Retina (tissue), 1 donor: ENCODE measurements around the gene VGLL1.

Source experiments
- DNase-seq: peaks from one replicate; pipeline ENCODE4 v3.0.0-alpha.2; 2016

The VGLL1 gene

DNA sequence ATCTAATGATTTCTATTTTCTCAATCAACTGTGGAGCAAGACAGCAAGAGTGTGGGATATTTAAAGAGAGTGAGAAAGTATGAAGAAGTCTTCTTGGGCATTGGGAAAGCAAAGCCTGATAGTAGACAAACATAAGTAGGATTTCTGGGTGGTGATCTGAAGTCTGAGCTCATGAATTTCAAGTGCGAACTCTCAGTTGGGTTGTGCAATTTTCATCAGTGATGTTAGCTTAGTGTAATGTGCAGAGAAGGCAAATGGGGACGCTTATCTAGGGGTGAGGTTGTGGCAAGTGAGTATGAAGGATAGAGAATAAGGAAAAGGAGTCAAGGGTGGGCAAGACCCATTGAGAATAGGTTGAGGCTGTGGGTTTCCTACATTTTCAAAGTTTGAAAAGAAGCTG is 23.7 kb downstream of the VGLL1 start:
- no peak for DNase-seq

DNA sequence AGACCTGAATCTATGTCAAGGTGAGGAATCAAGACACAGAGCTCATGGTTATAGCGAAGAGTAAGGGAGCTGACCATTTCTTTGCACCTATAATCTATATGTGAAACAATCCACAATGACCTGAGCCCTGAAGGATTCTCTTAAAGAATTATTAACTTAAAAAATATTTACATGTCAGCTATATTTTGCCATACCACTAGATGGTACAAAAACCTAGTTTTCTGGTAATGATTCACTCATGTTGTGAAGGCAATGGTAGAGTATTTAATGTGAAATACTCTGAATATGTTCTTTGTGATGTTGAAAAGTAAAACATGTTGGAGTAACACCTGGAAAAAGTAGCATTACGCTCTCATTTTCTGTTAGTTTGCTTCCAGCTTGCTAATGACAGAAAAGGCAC is 40.0 kb downstream of the VGLL1 start:
- no peak for DNase-seq

- DNase-seq, result no peak
These were observed 42.5 kb downstream of the VGLL1 start for GRCh38 chrX:136574548-136574947.

DNA sequence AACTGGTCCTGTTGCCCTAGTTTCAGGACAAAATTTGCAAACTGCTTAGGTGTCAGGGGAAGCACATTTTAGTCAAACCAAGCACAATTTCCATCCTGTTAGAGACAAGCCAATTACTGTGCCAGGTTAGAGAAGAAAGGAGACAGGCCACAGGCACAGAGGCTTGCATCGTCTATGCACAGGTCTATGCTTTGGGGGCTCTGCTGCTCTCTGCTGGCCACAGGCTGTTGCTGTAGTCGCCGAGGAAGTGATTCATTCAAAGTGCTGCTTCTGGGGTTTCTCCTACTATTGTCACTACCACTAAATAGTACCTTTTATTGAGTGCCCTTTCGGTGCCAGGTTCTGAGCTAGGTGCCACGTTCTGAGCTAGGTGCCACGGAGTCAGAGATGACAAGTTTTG is 45.5 kb downstream of the VGLL1 start:
- DNase-seq, result peak; percentile 30

DNA sequence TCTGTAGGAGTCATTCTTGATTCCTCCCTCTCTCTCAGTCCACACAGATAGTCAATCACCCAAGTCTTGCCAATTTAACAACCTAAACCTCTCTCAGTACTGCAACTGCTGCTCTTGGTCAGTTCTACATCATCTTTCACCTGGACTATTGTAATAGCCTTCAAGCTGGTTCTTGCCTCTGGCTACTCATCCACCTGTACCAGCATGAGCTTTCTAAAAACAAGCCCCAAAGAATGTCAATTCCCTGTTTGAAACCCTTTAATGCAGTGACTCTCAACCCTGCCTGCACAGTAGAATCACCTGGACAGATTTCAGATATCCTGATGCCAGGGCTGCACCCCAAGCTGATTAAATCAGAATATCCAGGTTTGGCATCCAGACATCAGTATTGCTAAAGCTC is 48.3 kb downstream of the VGLL1 start:
- DNase-seq, result no peak

DNA sequence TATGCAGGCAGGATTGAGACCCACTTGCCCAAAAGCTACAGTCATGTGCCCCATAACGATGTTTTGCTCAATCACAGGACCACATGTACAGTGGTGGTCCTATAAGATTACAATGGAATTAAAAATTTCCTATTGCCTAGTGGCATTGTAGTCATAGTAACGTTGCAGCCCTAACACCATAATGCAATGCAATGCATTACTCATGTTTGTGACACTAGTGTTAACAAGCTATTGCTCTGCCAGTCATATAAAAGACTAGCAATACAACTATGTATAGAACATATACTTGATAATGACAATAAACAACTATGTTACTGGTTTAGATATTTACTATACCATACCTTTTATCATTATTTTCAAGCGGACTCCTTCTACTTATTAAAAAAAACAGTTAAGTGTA is 50.6 kb downstream of the VGLL1 start:
- no peak for DNase-seq

GRCh38 chrX:136584545-136584944 is 52.5 kb downstream of the VGLL1 start:
- DNase-seq, result no peak

- no peak for DNase-seq
These were observed 53.2 kb downstream of the VGLL1 start for GRCh38 chrX:136585262-136585661.

- no peak for DNase-seq
These were observed 53.9 kb downstream of the VGLL1 start for GRCh38 chrX:136585960-136586359.

- DNase-seq, result no peak
These were observed 54.4 kb downstream of the VGLL1 start for GRCh38 chrX:136586386-136586785.

- no peak for DNase-seq
These were observed 55.5 kb downstream of the VGLL1 start for GRCh38 chrX:136587532-136587931.

GRCh38 chrX:136588036-136588435 is 56.0 kb downstream of the VGLL1 start:
- DNase-seq, result no peak

GRCh38 chrX:136589966-136590365 is 58.0 kb downstream of the VGLL1 start:
- DNase-seq, result no peak

- DNase-seq, result no peak
These were observed 65.3 kb downstream of the VGLL1 start for GRCh38 chrX:136597356-136597755.

DNA sequence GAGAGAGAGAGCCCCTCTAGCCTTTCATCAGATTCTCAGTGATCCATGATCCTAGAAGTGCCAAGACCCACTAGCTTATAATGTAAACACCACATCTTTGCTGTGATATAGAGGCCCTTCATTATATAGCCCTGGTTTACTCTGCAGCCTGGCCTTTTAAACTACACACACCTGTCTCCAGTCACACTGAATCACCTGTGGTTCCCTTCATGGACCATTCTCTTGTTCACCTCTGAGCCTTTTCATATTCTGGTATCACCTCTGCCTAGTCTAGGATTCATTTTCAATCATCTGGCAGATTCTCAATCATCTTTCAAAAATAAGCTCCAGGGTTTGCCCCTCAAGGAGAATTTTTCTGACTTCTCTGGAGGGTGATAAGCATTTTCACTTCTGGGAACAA is 65.9 kb downstream of the VGLL1 start:
- no peak for DNase-seq

GRCh38 chrX:136598631-136599030 is 66.6 kb downstream of the VGLL1 start:
- no peak for DNase-seq

GRCh38 chrX:136600059-136600458 is 68.0 kb downstream of the VGLL1 start:
- DNase-seq, result no peak
